Myocyte (in vitro differentiated cells): ENCODE results near the gene LSP1. TPM values are rescaled to one million over a fixed set of nuclear protein-coding genes. Genes with fewer than 3 reads are reported as not detected.
A peak's percentile ranks its signal among the peaks of the same experiment; 100 is the strongest.

Experiments
- DNase-seq: peaks from one replicate; pipeline ENCODE4 v3.0.0-alpha.2; 2012; ENCODE audit warnings: low read depth
- total RNA-seq: library from RNA; depleted of rRNA; stranded (reverse); fragments of >200 nt; gene quantifications from 2 replicates; pipeline ENCODE4 v1.2.3, GENCODE V29; 2014

The LSP1 gene
- total RNA-seq, 1 donor from 2014 or later = 407 TPM

- DNase-seq = no peak
Observed at GRCh38 chr11:1847006-1847735, 5.7 kb upstream of the LSP1 start.

- no peak for DNase-seq
Observed at GRCh38 chr11:1847926-1848639, 4.8 kb upstream of the LSP1 start.

GRCh38 chr11:1848640-1849430 is 4.0 kb upstream of the LSP1 start:
- no peak for DNase-seq

- no peak for DNase-seq
Observed at GRCh38 chr11:1851468-1852180, 1.3 kb upstream of the LSP1 start.

GRCh38 chr11:1852271-1852876 is 510 bp upstream of the LSP1 start:
- DNase-seq = no peak

GRCh38 chr11:1853376-1854131 is 670 bp downstream of the LSP1 start:
- no peak for DNase-seq

GRCh38 chr11:1854132-1854948 is 1.5 kb downstream of the LSP1 start:
- peak; percentile 52 for DNase-seq

- DNase-seq = no peak
Observed at GRCh38 chr11:1854949-1855885, 2.3 kb downstream of the LSP1 start.

GRCh38 chr11:1855886-1856265 is 3.0 kb downstream of the LSP1 start:
- DNase-seq = no peak

GRCh38 chr11:1856306-1857005 is 3.6 kb downstream of the LSP1 start:
- DNase-seq = no peak

- no peak for DNase-seq
Observed at GRCh38 chr11:1857064-1857463, 4.2 kb downstream of the LSP1 start.

- no peak for DNase-seq
Observed at GRCh38 chr11:1858154-1858553, 5.3 kb downstream of the LSP1 start.

- DNase-seq = no peak
Observed at GRCh38 chr11:1858576-1858975, 5.7 kb downstream of the LSP1 start.

GRCh38 chr11:1859004-1859403 is 6.1 kb downstream of the LSP1 start:
- no peak for DNase-seq

- no peak for DNase-seq
Observed at GRCh38 chr11:1860108-1860507, 7.2 kb downstream of the LSP1 start.

- DNase-seq = no peak
Observed at GRCh38 chr11:1861435-1862411, 8.8 kb downstream of the LSP1 start.
